OCI-LY1 (cell line): ENCODE results near the gene C2CD4D.

Experiments used
- H2AFZ ChIP-seq: fragments of 200-600 bp; sonication (generic), shearing (Covaris generic); 2 replicates; pipeline ENCODE4 v1.6.0; 2014; ENCODE audit warnings: antibody characterized with exemption, mild to moderate bottlenecking, low read length
- H3F3A ChIP-seq: fragments of 200-600 bp; sonication (generic), shearing (Covaris generic); 2 replicates; pipeline ENCODE4 v1.6.0; 2014; ENCODE audit warnings: mild to moderate bottlenecking, antibody characterized with exemption, low read length, moderate library complexity; ENCODE audit not compliant: insufficient read depth
- H3K27ac ChIP-seq: fragments of 200-600 bp; sonication (generic); 2 replicates; pipeline ENCODE4 v1.5.1; 2014; ENCODE audit warnings: low read length, mixed run types, mild to moderate bottlenecking, low read depth; ENCODE audit not compliant: poor library complexity, severe bottlenecking
- H3K27me3 ChIP-seq: fragments of 200-600 bp; sonication (generic); 2 replicates; pipeline ENCODE4 v1.6.0; 2014; ENCODE audit warnings: antibody characterized with exemption, mild to moderate bottlenecking, low read length, moderate library complexity; ENCODE audit not compliant: insufficient read depth
- H3K36me3 ChIP-seq: fragments of 200-600 bp; sonication (generic); 2 replicates; pipeline ENCODE4 v1.6.1; 2014; ENCODE audit warnings: mild to moderate bottlenecking, antibody characterized with exemption, low read length, moderate library complexity, mixed read lengths; ENCODE audit not compliant: insufficient read depth
- H3K4me1 ChIP-seq: fragments of 200-600 bp; sonication (generic); 2 replicates; pipeline ENCODE4 v1.5.1; 2014; ENCODE audit warnings: mild to moderate bottlenecking, low read length, moderate library complexity; ENCODE audit not compliant: insufficient read depth, severe bottlenecking
- H3K4me2 ChIP-seq: fragments of 200-600 bp; sonication (generic), shearing (Covaris generic); 2 replicates; pipeline ENCODE4 v1.6.1; 2014; ENCODE audit warnings: low read length
- H3K4me3 ChIP-seq: fragments of 200-600 bp; sonication (generic); 2 replicates; pipeline ENCODE4 v1.5.1; 2014; ENCODE audit warnings: low read length, low read depth, mild to moderate bottlenecking, mixed read lengths; ENCODE audit not compliant: poor library complexity, severe bottlenecking
- H3K79me2 ChIP-seq: fragments of 200-600 bp; shearing (Covaris generic); 2 replicates; pipeline ENCODE4 v1.6.1; 2016; ENCODE audit warnings: mixed run types, low read length, mixed read lengths; ENCODE audit not compliant: insufficient read depth
- H3K9ac ChIP-seq: fragments of 200-600 bp; sonication (generic), shearing (Covaris generic); 2 replicates; pipeline ENCODE4 v1.6.1; 2014; ENCODE audit warnings: mild to moderate bottlenecking, low read length, mixed read lengths
- H3K9me2 ChIP-seq: fragments of 200-600 bp; sonication (generic), shearing (Covaris generic); 2 replicates; pipeline ENCODE4 v1.6.1; 2014; ENCODE audit warnings: low read depth, mild to moderate bottlenecking, low read length, mixed read lengths
- H3K9me3 ChIP-seq: fragments of 200-600 bp; shearing (Covaris generic); 2 replicates; pipeline ENCODE4 v1.6.1; 2014; ENCODE audit warnings: low read length, mixed read lengths
- H4K20me1 ChIP-seq: fragments of 200-600 bp; sonication (generic), shearing (Covaris generic); 2 replicates; pipeline ENCODE4 v1.6.0; 2016; ENCODE audit warnings: mild to moderate bottlenecking, low read length; ENCODE audit not compliant: insufficient read depth
- EZH2 ChIP-seq: fragments of 200-600 bp; sonication (generic), shearing (Covaris generic); IDR thresholded peaks from 2 replicates; pipeline ENCODE4 v1.8.0; 2017; ENCODE audit warnings: borderline replicate concordance, mixed run types, mild to moderate bottlenecking, antibody characterized with exemption, low read length, moderate library complexity, mixed read lengths
- TF ChIP-seq, protein P1 (sequence below): fragments of 200-600 bp; sonication (generic), shearing (Covaris generic); IDR thresholded peaks from 2 replicates; pipeline ENCODE4 v1.5.1; 2017; ENCODE audit warnings: mild to moderate bottlenecking, antibody characterized with exemption, low read length, moderate library complexity, mixed read lengths

Gene C2CD4D

DNA sequence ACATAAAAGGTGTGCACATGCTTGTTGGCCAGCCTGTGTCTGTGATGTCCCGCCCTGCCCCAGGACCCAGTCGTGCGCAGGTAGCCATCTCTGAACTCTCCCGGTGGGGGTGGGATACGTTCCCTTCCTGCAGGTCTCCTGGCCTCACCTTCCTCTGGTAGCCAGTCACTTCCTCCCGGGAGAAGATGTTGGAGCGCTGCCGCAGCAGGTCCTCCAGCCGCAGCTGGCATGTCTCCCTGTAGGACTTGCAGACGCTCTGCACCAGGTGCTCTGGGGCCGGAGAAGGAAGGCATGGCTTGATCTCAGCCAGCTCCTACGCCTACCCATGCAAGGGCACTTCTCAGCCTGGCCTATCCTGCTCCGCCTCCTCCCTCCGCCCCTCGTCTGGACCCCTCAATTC is 25.2 kb downstream of the C2CD4D start:
- H3K27ac ChIP-seq: no peak overlapping the region

GRCh38 chr1:151813271-151813977 is 26.2 kb downstream of the C2CD4D start:
- no peaks in the 10 kb centered on the region for H3K36me3 ChIP-seq
- H3F3A ChIP-seq: no peaks in the 10 kb centered on the region
- no peak overlapping the region for H3K27ac ChIP-seq
- no peak overlapping the region for H3K9ac ChIP-seq
- 0 out of 2 replicates have a peak, but pooled peaks cover 5% of the 10 kb centered on the region for H3K27me3 ChIP-seq
- no peak overlapping the region for H3K4me3 ChIP-seq
- H2AFZ ChIP-seq: no peak overlapping the region
- no peaks in the 10 kb centered on the region for H3K9me2 ChIP-seq
- H3K9me3 ChIP-seq: no peaks in the 10 kb centered on the region
- no peaks in the 10 kb centered on the region for H3K4me1 ChIP-seq
- TF ChIP-seq, protein P1, sequence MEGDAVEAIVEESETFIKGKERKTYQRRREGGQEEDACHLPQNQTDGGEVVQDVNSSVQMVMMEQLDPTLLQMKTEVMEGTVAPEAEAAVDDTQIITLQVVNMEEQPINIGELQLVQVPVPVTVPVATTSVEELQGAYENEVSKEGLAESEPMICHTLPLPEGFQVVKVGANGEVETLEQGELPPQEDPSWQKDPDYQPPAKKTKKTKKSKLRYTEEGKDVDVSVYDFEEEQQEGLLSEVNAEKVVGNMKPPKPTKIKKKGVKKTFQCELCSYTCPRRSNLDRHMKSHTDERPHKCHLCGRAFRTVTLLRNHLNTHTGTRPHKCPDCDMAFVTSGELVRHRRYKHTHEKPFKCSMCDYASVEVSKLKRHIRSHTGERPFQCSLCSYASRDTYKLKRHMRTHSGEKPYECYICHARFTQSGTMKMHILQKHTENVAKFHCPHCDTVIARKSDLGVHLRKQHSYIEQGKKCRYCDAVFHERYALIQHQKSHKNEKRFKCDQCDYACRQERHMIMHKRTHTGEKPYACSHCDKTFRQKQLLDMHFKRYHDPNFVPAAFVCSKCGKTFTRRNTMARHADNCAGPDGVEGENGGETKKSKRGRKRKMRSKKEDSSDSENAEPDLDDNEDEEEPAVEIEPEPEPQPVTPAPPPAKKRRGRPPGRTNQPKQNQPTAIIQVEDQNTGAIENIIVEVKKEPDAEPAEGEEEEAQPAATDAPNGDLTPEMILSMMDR: no peak
- no peak for TF ChIP-seq EZH2
- no peaks in the 10 kb centered on the region for H3K79me2 ChIP-seq
- H4K20me1 ChIP-seq: no peaks in the 10 kb centered on the region
- H3K4me2 ChIP-seq: no peak overlapping the region

More for the DNA sequence above, 25.2 kb downstream of the C2CD4D start:
- H3K27me3 ChIP-seq: 0 out of 2 replicates have a peak, but pooled peaks cover 10% of the 10 kb centered on the region
- no peaks in the 10 kb centered on the region for H3K36me3 ChIP-seq
- no peak overlapping the region for H3K9ac ChIP-seq
- H2AFZ ChIP-seq: no peak overlapping the region
- no peaks in the 10 kb centered on the region for H3K4me1 ChIP-seq
- H3K9me3 ChIP-seq: no peaks in the 10 kb centered on the region
- TF ChIP-seq, protein P1: no peak
- no peak for TF ChIP-seq EZH2
- H3K4me3 ChIP-seq: no peak overlapping the region
- no peak overlapping the region for H3K4me2 ChIP-seq
- no peaks in the 10 kb centered on the region for H3F3A ChIP-seq
- H3K9me2 ChIP-seq: no peaks in the 10 kb centered on the region
- no peaks in the 10 kb centered on the region for H4K20me1 ChIP-seq
- no peaks in the 10 kb centered on the region for H3K79me2 ChIP-seq

- no peaks in the 10 kb centered on the region for H3F3A ChIP-seq
- H3K4me2 ChIP-seq: no peak overlapping the region
- H3K9ac ChIP-seq: no peak overlapping the region
- H3K27ac ChIP-seq: no peak overlapping the region
- H2AFZ ChIP-seq: no peak overlapping the region
- no peak overlapping the region for H3K4me3 ChIP-seq
- H3K9me2 ChIP-seq: no peaks in the 10 kb centered on the region
- no peaks in the 10 kb centered on the region for H3K9me3 ChIP-seq
- no peak for TF ChIP-seq EZH2
- H4K20me1 ChIP-seq: no peaks in the 10 kb centered on the region
- H3K4me1 ChIP-seq: no peaks in the 10 kb centered on the region
- H3K79me2 ChIP-seq: no peaks in the 10 kb centered on the region
- H3K36me3 ChIP-seq: no peaks in the 10 kb centered on the region
- 0 out of 2 replicates have a peak, but pooled peaks cover 6% of the 10 kb centered on the region for H3K27me3 ChIP-seq
These were observed 28.4 kb downstream of the C2CD4D start for GRCh38 chr1:151811181-151811580.

GRCh38 chr1:151809985-151810556 is 29.5 kb downstream of the C2CD4D start:
- H3K9ac ChIP-seq: no peak overlapping the region
- no peak overlapping the region for H3K4me2 ChIP-seq
- H3K79me2 ChIP-seq: no peaks in the 10 kb centered on the region
- no peak for TF ChIP-seq EZH2
- TF ChIP-seq, protein P1: no peak
- no peak overlapping the region for H3K4me3 ChIP-seq
- no peak overlapping the region for H2AFZ ChIP-seq
- no peaks in the 10 kb centered on the region for H3K4me1 ChIP-seq
- no peaks in the 10 kb centered on the region for H3K9me3 ChIP-seq
- H3F3A ChIP-seq: no peaks in the 10 kb centered on the region
- H3K27ac ChIP-seq: no peak overlapping the region
- H3K36me3 ChIP-seq: no peaks in the 10 kb centered on the region
- H4K20me1 ChIP-seq: no peaks in the 10 kb centered on the region
- H3K9me2 ChIP-seq: no peaks in the 10 kb centered on the region
- 0 out of 2 replicates have a peak, but pooled peaks cover 6% of the 10 kb centered on the region for H3K27me3 ChIP-seq
